CMK (cell line): ENCODE data around the gene HIKESHI.
"Not testable (repeated sequence)": the region's sequence is repeated elsewhere in the genome, so short reads cannot be mapped to it uniquely, and the experiment has no call there.

Experiments used
- DNase-seq: peaks from one replicate; pipeline ENCODE4 v3.0.0-alpha.2; 2010; ENCODE audit warnings: low read depth

The HIKESHI gene

GRCh38 chr11:86302092-86302793, at the start of gene HIKESHI:
Gene HIKESHI, plus strand, starts transcription at chr11:86302240. Its CDS starts 209 bp downstream, at chr11:86302449.
- DNase-seq, result peak; percentile 90

GRCh38 chr11:86255896-86256295, 46.1 kb upstream of the HIKESHI start:
- no peak for DNase-seq

- DNase-seq, result no peak
These were observed 45.4 kb upstream of the HIKESHI start for GRCh38 chr11:86256608-86257007.

- no peak for DNase-seq
These were observed 44.6 kb upstream of the HIKESHI start for GRCh38 chr11:86257446-86257845.

GRCh38 chr11:86259730-86260129, 42.3 kb upstream of the HIKESHI start:
- no peak for DNase-seq

- DNase-seq, result no peak
These were observed 40.7 kb upstream of the HIKESHI start for GRCh38 chr11:86261328-86261727.

- no peak for DNase-seq
These were observed 39.7 kb upstream of the HIKESHI start for GRCh38 chr11:86262387-86262786.

GRCh38 chr11:86264649-86265048, 37.4 kb upstream of the HIKESHI start:
- DNase-seq, result no peak

GRCh38 chr11:86265194-86265593, 36.8 kb upstream of the HIKESHI start:
- no peak for DNase-seq

- DNase-seq, result no peak
These were observed 32.4 kb upstream of the HIKESHI start for GRCh38 chr11:86269645-86270044.

- DNase-seq, result no peak
These were observed 27.5 kb upstream of the HIKESHI start for GRCh38 chr11:86274503-86274902.

- no peak for DNase-seq
These were observed 27.0 kb upstream of the HIKESHI start for GRCh38 chr11:86274999-86275398.

- DNase-seq, result no peak
These were observed 26.3 kb upstream of the HIKESHI start for GRCh38 chr11:86275493-86276370.

- no peak for DNase-seq
These were observed 24.3 kb upstream of the HIKESHI start for GRCh38 chr11:86277741-86278140.

GRCh38 chr11:86278226-86278625, 23.8 kb upstream of the HIKESHI start:
- no peak for DNase-seq

- no peak for DNase-seq
These were observed 22.3 kb upstream of the HIKESHI start for GRCh38 chr11:86279747-86280146.

GRCh38 chr11:86287468-86287796, 14.6 kb upstream of the HIKESHI start:
- DNase-seq, result no peak

GRCh38 chr11:86288776-86289507, 13.1 kb upstream of the HIKESHI start:
- DNase-seq, result no peak

- not testable (repeated sequence) for DNase-seq
These were observed 12.3 kb upstream of the HIKESHI start for GRCh38 chr11:86289508-86290280.

GRCh38 chr11:86291466-86292262, 10.4 kb upstream of the HIKESHI start:
- no peak for DNase-seq
